Activated T-helper 1 cell treated with anti-CD3 and anti-CD28 coated beads, Interleukin-2, amount 50 U/mL, for 16 hours (primary cell): ENCODE measurements around the gene POU2F1.

ENCODE experiments used
- DNase-seq, 2 donors: peaks; one replicate each; pipeline ENCODE4 v3.0.0-alpha.2; 2020; ENCODE audit warnings: low read depth in 1 of 2, low spot score in 1 of 2

The POU2F1 gene

GRCh38 chr1:167220537-167221125 is at the start of gene POU2F1:
POU2F1 (plus strand) TSS chr1:167220886; CDS start chr1:167220898, 12 bp downstream.
- DNase-seq: peak; percentile 98 to 100

DNA sequence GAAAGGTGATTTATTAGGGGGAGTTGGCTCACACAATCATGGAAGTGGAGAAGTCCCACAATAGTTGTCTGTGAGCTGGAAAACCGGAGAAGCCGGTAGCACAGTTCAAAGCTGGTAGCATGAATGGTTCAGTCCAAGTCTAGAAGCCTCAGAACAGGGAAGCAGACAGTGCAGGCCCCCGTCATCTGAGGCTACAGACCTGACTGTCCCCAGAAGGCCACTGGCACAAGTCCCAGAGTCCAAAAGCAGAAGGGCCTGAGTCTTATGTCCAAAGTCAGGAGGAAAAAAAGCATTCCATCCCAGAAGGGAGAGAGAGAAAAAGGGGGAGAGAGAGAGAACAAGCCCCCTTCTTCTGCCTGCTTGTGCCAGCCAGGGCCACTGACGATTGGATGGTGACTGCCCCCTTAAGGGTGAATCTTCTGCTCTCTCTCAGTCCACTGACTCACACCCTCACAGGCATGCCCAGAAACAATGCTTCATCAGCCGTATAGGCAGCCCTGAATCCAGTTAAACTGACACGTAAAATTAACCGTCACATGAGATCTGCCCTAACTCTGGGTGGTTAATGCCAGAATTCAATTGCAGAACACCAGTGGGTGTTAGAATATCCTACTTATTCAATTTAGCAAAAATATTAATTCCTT is 49.3 kb upstream of the POU2F1 start:
- DNase-seq: no peak

GRCh38 chr1:167173516-167174184 is 47.0 kb upstream of the POU2F1 start:
- no peak for DNase-seq

GRCh38 chr1:167175901-167176300 is 44.8 kb upstream of the POU2F1 start:
- no peak for DNase-seq

DNA sequence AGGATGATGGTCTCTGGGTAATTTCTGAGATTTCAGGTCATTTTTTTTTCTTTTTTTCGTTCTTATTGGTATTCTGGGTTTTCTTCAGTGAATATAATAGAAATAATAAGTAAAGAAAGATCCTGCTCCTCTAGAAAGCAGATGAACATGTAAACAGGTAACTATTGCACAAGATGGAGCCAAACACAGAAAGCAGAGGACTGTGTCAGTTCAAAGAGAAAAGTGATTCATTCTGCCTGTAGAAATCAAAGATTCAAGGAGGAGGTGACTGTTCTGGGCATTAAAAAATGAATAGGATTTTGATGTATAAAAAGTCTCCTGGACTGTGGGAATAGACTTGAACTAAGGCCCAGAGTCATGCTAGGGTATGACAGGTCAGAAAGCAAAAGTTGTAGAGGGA is 41.9 kb upstream of the POU2F1 start:
- no peak for DNase-seq

DNA sequence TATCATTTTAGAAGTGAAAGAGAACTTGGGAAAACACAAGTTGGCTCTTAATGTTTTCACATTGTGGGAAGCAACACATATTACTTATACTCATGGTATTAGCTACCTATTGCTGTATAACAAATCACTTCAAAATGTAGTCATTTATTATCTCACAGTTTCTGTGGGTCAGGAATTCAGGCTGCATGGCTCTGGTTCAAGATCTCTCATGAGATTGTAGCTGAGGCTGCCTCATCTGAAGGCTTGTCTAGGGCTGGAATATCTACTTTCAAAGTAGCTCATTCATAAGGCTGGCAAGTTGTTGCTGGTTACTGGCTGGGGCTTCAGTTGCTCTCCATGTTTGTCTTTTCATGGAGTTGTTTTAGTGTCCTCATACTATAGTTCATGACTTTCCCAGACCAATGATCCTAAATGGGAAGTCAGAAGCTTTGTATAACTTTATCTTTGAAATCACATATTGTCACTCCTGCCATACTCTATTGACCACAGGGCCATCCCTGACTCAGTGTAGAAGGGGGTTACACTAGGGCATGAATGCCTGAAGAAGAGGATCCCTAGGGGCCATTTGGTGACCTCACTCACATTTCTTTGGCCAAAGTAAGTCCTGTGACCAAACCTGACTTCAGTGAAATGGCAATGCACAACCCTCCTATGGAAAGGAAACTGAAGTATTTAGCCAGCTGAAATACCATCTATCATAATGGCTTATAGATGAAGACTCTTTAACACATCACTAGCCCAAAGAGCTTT is 37.9 kb upstream of the POU2F1 start:
- no peak for DNase-seq

GRCh38 chr1:167184081-167184480 is 36.6 kb upstream of the POU2F1 start:
- no peak for DNase-seq

- DNase-seq: no peak
Measured at GRCh38 chr1:167185062-167185461, 35.6 kb upstream of the POU2F1 start.

GRCh38 chr1:167185974-167186657 is 34.6 kb upstream of the POU2F1 start:
- no peak for DNase-seq

DNA sequence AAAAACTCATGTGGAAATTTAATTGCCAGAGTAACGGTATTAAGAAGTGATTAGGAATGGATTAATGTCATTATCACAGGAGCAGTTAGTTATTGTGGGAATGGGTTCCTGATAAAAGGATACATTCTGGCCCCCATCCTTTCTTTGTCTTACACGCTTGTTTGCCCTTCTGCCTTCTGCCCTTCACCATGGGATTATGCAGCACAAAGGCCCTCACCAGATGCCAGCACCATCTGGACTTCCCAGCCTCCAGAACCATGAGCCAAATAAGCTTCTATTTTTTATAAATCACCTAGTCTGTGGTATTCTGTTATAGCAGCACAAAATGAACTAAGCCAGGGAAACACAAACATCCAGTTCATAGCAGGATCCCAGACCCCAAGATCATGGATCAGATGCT is 33.9 kb upstream of the POU2F1 start:
- no peak for DNase-seq

GRCh38 chr1:167190747-167191237 is 29.9 kb upstream of the POU2F1 start:
- no peak for DNase-seq

DNA sequence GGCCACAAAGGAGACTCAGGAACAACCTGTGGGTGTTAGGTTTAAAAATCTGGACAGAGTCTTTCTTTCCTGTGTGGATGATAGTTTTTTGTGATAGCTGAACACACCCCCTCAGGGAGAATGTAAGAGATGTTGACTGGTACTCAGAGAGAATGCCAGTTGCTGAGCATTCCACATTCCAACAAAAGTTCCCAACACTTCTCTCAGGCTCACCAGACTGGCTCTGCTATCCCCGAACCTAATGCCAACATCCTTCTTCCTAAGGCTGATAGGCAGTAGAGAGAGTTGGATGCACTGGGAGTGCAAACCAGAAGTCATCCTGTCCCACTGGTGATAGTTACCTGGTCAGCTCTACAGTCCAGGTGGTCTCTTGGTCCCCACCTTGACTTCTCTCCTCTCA is 28.7 kb upstream of the POU2F1 start:
- no peak for DNase-seq

DNA sequence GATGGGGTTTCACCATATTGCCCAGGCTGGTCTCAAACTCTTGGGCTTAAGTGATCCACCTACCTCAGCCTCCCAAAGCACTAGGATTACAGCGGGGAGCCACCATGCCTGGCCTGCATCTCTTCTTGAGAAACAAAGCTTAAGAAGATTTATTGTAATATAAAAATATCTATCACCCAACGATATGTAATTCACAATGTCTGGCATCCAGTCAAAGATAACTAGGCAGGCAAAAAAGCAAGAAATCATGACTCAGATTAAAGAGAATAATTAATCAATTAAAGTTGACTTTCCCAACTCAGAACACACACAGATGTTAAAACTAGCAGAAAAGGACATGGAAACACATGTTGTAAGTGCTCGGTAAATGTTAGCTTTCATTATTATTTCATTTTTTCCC is 26.5 kb upstream of the POU2F1 start:
- DNase-seq: no peak

DNA sequence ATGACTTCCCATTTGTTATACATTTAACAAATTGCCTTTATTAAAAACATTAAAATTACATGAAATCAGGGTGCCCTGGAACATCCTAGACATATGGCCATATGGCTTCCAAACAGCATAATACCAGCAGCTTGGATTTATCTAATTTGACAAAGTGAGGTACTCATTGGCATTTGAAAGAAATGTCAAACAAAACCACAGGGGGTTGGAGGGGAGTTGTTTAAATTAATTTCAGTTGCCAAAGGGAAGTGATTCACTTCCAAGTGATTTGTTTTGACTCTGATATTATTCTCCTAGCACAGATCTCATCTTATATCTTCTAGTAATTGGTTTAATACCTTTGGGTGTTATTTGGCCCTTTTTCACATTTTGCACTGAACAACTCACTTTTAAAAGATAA is 24.5 kb upstream of the POU2F1 start:
- DNase-seq: no peak

DNA sequence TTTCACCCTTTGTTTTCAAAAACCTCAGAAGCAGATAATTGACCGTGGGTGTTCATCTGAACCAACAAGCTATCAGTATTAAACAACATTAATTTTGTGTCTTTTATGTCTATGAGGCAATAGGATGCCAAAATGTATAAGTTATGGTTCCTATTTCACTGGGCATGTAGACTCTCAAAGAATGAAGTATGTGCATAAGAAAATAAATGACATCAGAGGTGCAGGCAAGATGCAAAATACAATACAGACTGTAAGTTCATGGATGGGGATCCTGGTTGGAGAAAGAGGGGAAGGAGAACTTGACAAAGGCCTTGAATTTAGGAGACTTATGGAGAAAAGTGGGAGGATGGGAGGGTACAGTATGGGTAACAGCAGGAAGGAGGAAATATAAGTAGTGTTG is 23.4 kb upstream of the POU2F1 start:
- no peak for DNase-seq

GRCh38 chr1:167197692-167198091 is 23.0 kb upstream of the POU2F1 start:
- no peak for DNase-seq

- DNase-seq: no peak
Measured at GRCh38 chr1:167198518-167199133, 22.1 kb upstream of the POU2F1 start.

- DNase-seq: no peak
Measured at GRCh38 chr1:167199656-167200055, 21.0 kb upstream of the POU2F1 start.

- no peak for DNase-seq
Measured at GRCh38 chr1:167200272-167200671, 20.4 kb upstream of the POU2F1 start.

GRCh38 chr1:167200749-167201148 is 19.9 kb upstream of the POU2F1 start:
- no peak for DNase-seq

DNA sequence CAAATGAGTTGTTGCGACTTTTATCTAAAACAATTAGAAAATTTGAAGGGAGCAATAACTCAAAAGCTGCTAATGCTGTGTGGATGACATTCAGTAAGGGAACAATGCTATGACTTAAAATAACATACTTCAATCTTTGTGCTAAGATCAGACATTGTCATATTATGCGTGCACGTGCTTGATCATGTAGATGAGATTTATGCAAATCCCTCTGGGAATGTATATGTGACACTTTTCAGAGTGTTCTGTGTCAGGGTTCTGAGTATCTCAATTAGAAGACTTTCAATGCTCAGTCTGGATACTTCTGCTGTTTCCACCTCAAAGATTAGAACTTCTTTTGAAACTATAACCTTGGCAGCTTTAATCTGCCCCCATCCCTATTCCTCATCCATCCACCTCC is 18.6 kb upstream of the POU2F1 start:
- no peak for DNase-seq
